Endothelial cell of umbilical vein (primary cell): ENCODE results near the gene LRSAM1. TPM values are rescaled to one million over a fixed set of nuclear protein-coding genes. Genes with fewer than 3 reads are reported as not detected.

Experiments
- BruUV-seq: library from RNA; stranded (reverse); fragments of 400-500 nt; replicated peaks from 2 replicates; lab custom pipeline; 2021; lab: Mats Ljungman, UMichigan
- CTCF ChIA-PET: fragments of 300-600, 350-600 bp; sonication (Branson Sonifier 250); formaldehyde crosslinking; loops from one replicate; lab custom pipeline; 2021; ENCODE audit warnings: antibody characterized with exemption, inconsistent platforms; lab: Charles Lee
- POLR2A ChIA-PET: fragments of 300-600, 350-600 bp; sonication (Branson Sonifier 250); formaldehyde crosslinking; loops from one replicate; lab custom pipeline; 2021; ENCODE audit warnings: antibody characterized with exemption, inconsistent platforms; lab: Charles Lee
- DNase-seq: peaks from one replicate; pipeline ENCODE4 v3.0.0-alpha.2; 2011; ENCODE audit warnings: low read depth, low spot score
- FAIRE-seq: peaks from 2 replicates; lab custom pipeline; 2011; peaks lifted over from hg19 to GRCh38; lab: Jason Lieb, UNC
- H2AFZ ChIP-seq: 2 replicates; pipeline ENCODE4 v1.6.0; 2012; ENCODE audit warnings: low read depth, low read length, control low read depth, inconsistent platforms
- H3K27ac ChIP-seq: 2 replicates; pipeline ENCODE4 v1.5.1; 2011; ENCODE audit warnings: low read depth, mild to moderate bottlenecking, control low read depth, low read length, moderate library complexity; ENCODE audit not compliant: insufficient read depth
- H3K27me3 ChIP-seq, 2 experiments: 2 replicates each; pipeline versions ENCODE4 v1.6.0 to v1.6.1; 2011; ENCODE audit warnings: low read length in 2 of 2, mixed read lengths in 1 of 2; ENCODE audit not compliant: control insufficient read depth in 2 of 2, insufficient read depth in 2 of 2
- H3K36me3 ChIP-seq, 2 experiments: 2 replicates in 1 of 2; 3 replicates in 1 of 2; pipeline ENCODE4 v1.5.1; 2011; ENCODE audit warnings: low read length in 2 of 2, mild to moderate bottlenecking in 1 of 2, moderate library complexity in 1 of 2; ENCODE audit not compliant: control insufficient read depth in 2 of 2, insufficient read depth in 2 of 2; ENCODE audit errors: extremely low read depth in 1 of 2
- H3K4me1 ChIP-seq: 3 replicates; pipeline ENCODE4 v1.5.1; 2011; ENCODE audit warnings: mild to moderate bottlenecking, low read length; ENCODE audit not compliant: control insufficient read depth, insufficient read depth; ENCODE audit errors: extremely low read depth
- H3K4me2 ChIP-seq: 2 replicates; pipeline ENCODE4 v1.6.1; 2011; ENCODE audit warnings: low read length, control low read depth, mixed read lengths; ENCODE audit not compliant: insufficient read depth
- H3K4me3 ChIP-seq, 3 experiments: fragments of 200-600 bp in 1 of 3; sonication (generic), shearing (Covaris generic) in 1 of 3; replicated peaks in 1 of 3; 2 replicates each; pipeline ENCODE4 v1.5.1; 2011 to 2016; ENCODE audit warnings: control low read depth in 3 of 3, low read length in 3 of 3, mild to moderate bottlenecking in 2 of 3, inconsistent platforms in 1 of 3, low read depth in 1 of 3, moderate library complexity in 1 of 3; ENCODE audit not compliant: insufficient read depth in 1 of 3
- H3K79me2 ChIP-seq: 2 replicates; pipeline ENCODE4 v1.6.0; 2012; ENCODE audit warnings: low read length, inconsistent platforms; ENCODE audit not compliant: control insufficient read depth, insufficient read depth
- H3K9ac ChIP-seq: replicated peaks from 2 replicates; pipeline ENCODE3; 2011; ENCODE audit warnings: low read length, control low read depth; ENCODE audit not compliant: insufficient read depth; ENCODE audit errors: extremely low read depth
- H3K9me1 ChIP-seq: replicated peaks from 3 replicates; pipeline ENCODE4 v1.6.0; 2011; ENCODE audit warnings: mild to moderate bottlenecking, low read length; ENCODE audit not compliant: control insufficient read depth, insufficient read depth; ENCODE audit errors: extremely low read depth
- H3K9me3 ChIP-seq: replicated peaks from 2 replicates; pipeline ENCODE4 v1.5.1; 2012; ENCODE audit warnings: low read length, inconsistent platforms; ENCODE audit not compliant: control insufficient read depth, insufficient read depth
- H4K20me1 ChIP-seq: replicated peaks from 2 replicates; pipeline ENCODE3; 2011; ENCODE audit warnings: mild to moderate bottlenecking, low read length; ENCODE audit not compliant: control insufficient read depth, insufficient read depth; ENCODE audit errors: extremely low read depth
- EZH2 ChIP-seq: IDR thresholded peaks from 2 replicates; pipeline ENCODE4 v1.6.1; 2012; ENCODE audit warnings: borderline replicate concordance, low read depth, mild to moderate bottlenecking, moderate library complexity, low read length, inconsistent platforms; ENCODE audit not compliant: severe bottlenecking
- FOS ChIP-seq: IDR thresholded peaks from 2 replicates; pipeline ENCODE4 v1.6.1; 2011; ENCODE audit warnings: mild to moderate bottlenecking, low read length, moderate library complexity, borderline replicate concordance; ENCODE audit not compliant: insufficient read depth
- GATA2 ChIP-seq: IDR thresholded peaks from 2 replicates; pipeline ENCODE4 v1.7.0; 2011; ENCODE audit warnings: low read depth, mild to moderate bottlenecking, moderate library complexity, mixed read lengths, low read length; ENCODE audit not compliant: insufficient read length, insufficient read depth
- JUN ChIP-seq: IDR thresholded peaks from 2 replicates; pipeline ENCODE4 v1.6.1; 2011; ENCODE audit warnings: borderline replicate concordance, low read depth; ENCODE audit not compliant: insufficient read length, insufficient read depth
- MYC ChIP-seq: IDR thresholded peaks from one replicate; pipeline ENCODE4 v1.6.1; 2011; ENCODE audit warnings: mild to moderate bottlenecking, low read depth, low read length
- POLR2A ChIP-seq: IDR thresholded peaks from 2 replicates; pipeline ENCODE4 v1.6.1; 2012; ENCODE audit warnings: low read depth, mild to moderate bottlenecking, control low read depth, low read length
- POLR2AphosphoS5 ChIP-seq: IDR thresholded peaks from 2 replicates; pipeline ENCODE4 v1.6.1; 2012; ENCODE audit warnings: low read depth, mild to moderate bottlenecking, control low read depth, low read length, moderate library complexity; ENCODE audit not compliant: insufficient read depth
- dilution Hi-C: fragments of 300-500 bp; cut with MboI; formaldehyde crosslinking; loops from one replicate; pipeline ENCODE4 v1.15.0; 2019; ENCODE audit warnings: low sequenced_read_pairs; ENCODE audit not compliant: extremely low pct_ligation_motif_present
- intact Hi-C: fragments of 100-400 bp; cut with micrococcal nuclease; formaldehyde crosslinking; loops from one replicate; pipeline ENCODE4 v1.10.0; 2022
- polyA plus RNA-seq, 4 experiments: library from polyadenylated mRNA; depleted of rRNA in 3 of 4; stranded (reverse) in 3 of 4; unstranded in 1 of 4; fragments of >200 nt; gene quantifications; 2 replicates each; pipeline versions ENCODE4 v1.2.1 to v1.2.3, GENCODE V29; 2011 to 2012; ENCODE audit warnings: missing spikeins in 1 of 4
- total RNA-seq: library from RNA; stranded (reverse); gene quantifications from 2 replicates; pipeline ENCODE4 v1.2.3, GENCODE V29; 2021
- TF ChIP-seq, protein P1 (sequence below): IDR thresholded peaks from 2 replicates; pipeline ENCODE4 v1.6.1; 2011; ENCODE audit not compliant: insufficient read depth, insufficient read length
- TF ChIP-seq, protein P2 (sequence below), 2 donors: IDR thresholded peaks; 1 replicate in 1 of 2; 2 replicates in 1 of 2; pipeline ENCODE4 v1.5.1; 2011; ENCODE audit warnings: low read length in 2 of 2, mild to moderate bottlenecking in 2 of 2, moderate library complexity in 2 of 2, control low read depth in 1 of 2, inconsistent platforms in 1 of 2, low read depth in 1 of 2; ENCODE audit not compliant: insufficient read depth in 1 of 2; ENCODE audit errors: extremely low read depth in 1 of 2

LRSAM1 gene
- total and polyA plus RNA-seq, 2 donors (not counting 3 experiments of a cell fraction or from before 2014, with no cell fraction given), result 10.8 to 18.9 TPM

DNA sequence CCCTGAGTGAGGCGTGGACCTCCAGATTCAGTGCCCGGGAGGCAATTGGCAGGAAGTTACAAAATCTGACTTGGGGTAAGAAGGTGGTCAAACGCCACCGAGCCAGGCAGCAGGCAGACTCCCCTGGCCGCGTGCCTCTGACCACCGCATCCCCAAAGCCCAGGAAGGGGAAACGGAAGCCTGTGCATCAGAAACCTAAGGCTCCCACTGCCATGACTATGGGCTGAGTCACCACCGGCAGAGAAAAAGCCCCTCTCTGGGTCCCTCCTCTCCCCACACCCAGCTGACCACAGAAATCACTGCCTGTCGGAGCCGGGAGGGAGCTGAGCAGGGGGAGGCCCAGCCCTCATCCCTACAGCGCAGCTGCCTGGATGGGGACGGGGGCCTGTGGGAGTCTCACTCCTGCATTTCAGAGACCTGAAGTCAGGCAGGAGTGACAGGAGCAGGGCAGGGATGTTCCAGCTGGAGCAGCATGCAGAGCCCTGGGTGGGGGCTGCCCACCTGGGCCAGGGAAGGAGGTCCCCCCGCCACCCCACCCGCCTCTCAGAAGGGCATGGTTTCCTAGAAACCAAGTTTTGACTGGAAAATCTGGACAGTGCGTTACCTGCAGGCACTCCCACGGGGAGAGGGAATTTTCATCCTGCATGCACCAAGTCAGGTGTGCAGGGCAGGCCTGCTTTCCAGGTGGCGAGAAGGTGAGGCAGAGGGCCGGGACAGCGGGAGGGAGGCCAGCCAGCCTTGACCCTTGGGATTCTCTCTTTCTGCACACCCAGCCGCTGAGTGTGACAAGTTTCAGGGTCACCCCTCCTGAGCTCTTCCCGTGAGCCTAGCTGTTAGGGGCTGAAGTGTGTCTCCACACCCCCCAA lies 68.2 kb downstream of the LRSAM1 start:
- Histone ChIP-seq H3K4me2 (peak overlapping the region; percentile 38), H3K27me3 (no peaks in the 10 kb centered on the region), H3K36me3 (peaks cover 22 to 30% of the 10 kb centered on the region in 2 experiments), H3K9ac (peak overlapping the region; percentile 52), H4K20me1 (no peaks in the 10 kb centered on the region), H3K27ac (peak overlapping the region; percentile 99), H3K79me2 (peaks cover 36% of the 10 kb centered on the region), H2AFZ (no peak overlapping the region), H3K9me3 (no peaks in the 10 kb centered on the region), H3K4me1 (peaks cover 46% of the 10 kb centered on the region), H3K4me3 (no peak overlapping the region), H3K9me1 (no peaks in the 10 kb centered on the region)
- CTCF ChIA-PET, result interaction anchor here (0.7 to 2.4 kb wide), 11 partner anchors 9 to 215 kb away, joined by 3 to 12 read pairs (median 4); partner anchors contain the start of gene TOR2A
- dilution Hi-C loops (no loop called here), intact Hi-C loops (loop anchor here (1.0 to 10.0 kb wide), 4 partner anchors 10 to 395 kb away; partner anchors contain the start of genes CDK9 and ST6GALNAC4)
- DNase-seq (peak; percentile 95), FAIRE-seq (peak; percentile 99)
- TF ChIP-seq, protein P1, sequence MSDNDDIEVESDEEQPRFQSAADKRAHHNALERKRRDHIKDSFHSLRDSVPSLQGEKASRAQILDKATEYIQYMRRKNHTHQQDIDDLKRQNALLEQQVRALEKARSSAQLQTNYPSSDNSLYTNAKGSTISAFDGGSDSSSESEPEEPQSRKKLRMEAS, result peak; percentile 76
- TF ChIP-seq FOS (peak; percentile 99), JUN (peak; percentile 93), POLR2A (no peak), GATA2 (peak; percentile 52), MYC (peak; percentile 33), EZH2 (no peak), POLR2AphosphoS5 (peak; percentile 96)
- TF ChIP-seq, protein P2, sequence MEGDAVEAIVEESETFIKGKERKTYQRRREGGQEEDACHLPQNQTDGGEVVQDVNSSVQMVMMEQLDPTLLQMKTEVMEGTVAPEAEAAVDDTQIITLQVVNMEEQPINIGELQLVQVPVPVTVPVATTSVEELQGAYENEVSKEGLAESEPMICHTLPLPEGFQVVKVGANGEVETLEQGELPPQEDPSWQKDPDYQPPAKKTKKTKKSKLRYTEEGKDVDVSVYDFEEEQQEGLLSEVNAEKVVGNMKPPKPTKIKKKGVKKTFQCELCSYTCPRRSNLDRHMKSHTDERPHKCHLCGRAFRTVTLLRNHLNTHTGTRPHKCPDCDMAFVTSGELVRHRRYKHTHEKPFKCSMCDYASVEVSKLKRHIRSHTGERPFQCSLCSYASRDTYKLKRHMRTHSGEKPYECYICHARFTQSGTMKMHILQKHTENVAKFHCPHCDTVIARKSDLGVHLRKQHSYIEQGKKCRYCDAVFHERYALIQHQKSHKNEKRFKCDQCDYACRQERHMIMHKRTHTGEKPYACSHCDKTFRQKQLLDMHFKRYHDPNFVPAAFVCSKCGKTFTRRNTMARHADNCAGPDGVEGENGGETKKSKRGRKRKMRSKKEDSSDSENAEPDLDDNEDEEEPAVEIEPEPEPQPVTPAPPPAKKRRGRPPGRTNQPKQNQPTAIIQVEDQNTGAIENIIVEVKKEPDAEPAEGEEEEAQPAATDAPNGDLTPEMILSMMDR (IDR thresholded peaks at IDR 0.05; ENCODE audit: extremely low read depth in 1 of 2, insufficient read depth in 1 of 2, low read depth in 1 of 2, low read length in 2 of 2), result no peak
- POLR2A ChIA-PET, result interaction anchor here (1.0 to 1.4 kb wide), 3 partner anchors 12 to 59 kb away, joined by 3 to 6 read pairs (median 4); no protein-coding TSS in a partner anchor
- TSS peak; percentile 30 for BruUV-seq
